GDM1 (cell line): ENCODE measurements around the gene ARHGAP24.
"Not testable (repeated sequence)": the region's sequence is repeated elsewhere in the genome, so short reads cannot be mapped to it uniquely, and the experiment has no call there.

Experiments
- DNase-seq: peaks from one replicate; lab custom pipeline; 2025; lab: John Stamatoyannopoulos, UW

Gene ARHGAP24

DNA sequence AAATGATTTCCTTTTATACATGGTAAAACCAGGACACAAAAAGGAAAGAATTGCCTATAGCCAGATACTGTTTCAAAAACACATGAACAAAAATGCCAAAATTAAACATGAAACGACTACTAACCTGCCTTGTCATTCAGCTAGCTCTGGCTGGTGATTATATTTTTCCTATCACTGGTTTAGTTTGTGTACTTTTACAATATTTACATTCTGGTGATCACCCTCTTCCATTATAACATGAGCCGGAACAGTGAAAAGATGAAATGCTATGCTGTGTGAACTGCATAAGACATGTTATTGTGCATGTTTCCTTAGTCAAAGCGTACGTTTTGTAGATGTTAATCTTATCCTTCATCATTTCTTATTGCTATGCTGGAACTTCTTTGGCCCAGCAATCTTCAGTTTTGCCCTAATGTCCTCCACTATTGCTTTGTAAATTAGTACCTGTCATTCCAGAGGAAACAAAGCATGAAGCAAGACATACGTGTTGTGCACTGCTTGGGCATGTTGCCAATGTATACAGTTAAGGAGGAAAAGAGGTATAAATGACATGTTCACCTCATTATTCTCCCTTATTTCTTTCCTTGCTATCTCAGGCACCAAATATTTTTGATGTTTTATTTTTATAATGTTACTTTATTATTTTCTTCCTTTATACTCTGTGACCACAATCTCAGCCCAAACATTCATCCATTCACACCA is 386.3 kb downstream of the ARHGAP24 start:
- no peak for DNase-seq

DNA sequence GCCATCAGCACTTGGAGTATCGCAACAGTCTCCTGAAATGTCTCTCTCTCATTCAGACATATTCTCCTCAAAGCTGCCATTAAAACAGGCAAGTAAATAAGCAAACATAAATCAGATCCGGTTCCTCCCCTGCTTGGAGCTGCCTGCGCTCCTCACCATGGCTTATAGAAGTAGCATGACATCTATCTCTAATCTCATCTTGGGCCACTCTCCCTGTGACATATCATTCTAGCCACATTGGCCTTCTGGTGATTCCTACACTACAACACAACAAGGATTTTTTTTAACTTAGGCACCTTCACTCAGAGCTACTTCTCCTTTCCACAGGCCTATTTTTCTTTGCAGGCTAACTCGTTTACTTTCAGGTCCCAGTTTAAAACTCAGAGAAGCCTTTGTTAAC is 387.9 kb downstream of the ARHGAP24 start:
- DNase-seq = no peak

DNA sequence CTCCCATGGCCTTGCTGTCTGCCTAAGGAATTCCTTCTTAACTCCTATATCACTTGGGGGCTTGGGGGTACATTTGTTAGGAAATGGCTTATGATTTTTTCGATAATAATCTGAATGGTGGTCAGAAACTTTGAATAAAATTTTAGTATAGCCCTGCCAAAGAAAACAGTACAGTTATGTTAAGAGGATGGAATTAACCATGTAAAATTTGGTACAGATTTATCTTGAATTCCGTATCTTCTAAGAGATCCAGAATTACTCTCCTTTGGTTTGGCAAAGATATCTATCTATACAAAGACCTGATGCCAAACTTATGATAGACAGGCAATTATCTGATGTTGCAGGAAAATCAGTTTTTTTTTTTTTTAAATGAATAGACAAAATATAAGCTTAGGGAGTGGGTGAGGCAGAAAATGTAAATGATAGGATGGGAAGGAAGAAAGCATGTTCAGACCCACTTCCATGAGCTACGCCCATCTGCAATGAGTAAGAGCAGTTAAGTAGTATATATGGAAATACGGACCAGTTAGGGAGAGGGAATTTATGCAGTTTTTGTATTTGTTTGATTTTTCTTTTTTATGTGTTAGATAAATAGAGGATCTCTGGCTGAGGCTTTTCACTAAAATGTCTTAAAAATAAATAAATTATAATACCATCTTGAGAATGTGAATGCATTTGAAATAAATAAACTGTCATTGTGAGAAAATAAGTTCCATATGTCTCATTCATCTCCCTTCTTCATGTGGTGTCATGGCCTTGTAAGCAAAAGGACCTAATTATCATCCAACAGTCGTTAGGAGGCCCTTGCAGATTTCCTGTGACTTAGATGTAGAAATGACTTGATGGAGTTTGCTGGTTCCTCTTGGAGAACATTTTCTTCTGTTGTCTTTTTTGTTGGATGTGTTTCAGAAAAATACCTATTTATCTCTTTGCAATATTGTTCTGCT is 389.6 kb downstream of the ARHGAP24 start:
- no peak for DNase-seq

DNA sequence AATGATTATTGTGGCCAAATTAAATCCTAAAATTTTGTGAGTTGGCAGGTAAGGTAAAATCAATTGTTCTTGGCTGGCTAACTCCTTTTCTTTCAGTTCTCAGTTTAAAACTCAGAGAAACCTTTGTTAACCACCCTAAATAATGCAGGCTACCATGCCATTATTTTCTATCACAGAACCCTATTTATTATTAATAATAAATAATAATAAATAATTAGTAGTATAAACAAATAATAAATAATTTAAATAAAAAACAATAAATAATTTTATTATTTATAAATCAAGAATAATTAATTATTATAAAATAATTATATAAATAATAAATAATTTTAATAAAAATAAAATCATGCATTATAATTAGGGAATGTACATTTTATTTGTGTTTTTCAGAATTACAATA is 390.3 kb downstream of the ARHGAP24 start:
- no peak for DNase-seq

DNA sequence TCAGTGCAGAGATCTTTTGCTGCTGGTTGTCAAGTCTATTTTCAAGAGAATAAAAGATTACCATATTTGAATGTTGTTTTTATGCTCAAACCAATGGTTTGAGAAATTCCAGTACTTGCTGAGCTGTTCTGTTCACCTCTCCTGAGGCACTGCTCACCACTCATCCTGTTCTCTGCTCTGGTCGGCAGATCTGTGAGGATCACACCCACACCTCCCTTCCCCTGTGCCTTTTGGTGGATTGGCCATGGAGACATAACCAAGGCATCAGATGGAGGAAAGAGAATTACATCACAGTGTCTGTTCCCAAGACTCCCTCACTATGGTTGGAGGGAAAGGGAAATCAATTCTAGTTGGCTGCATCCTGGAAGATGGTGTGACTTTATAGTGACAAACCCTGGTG is 391.6 kb downstream of the ARHGAP24 start:
- DNase-seq = no peak

DNA sequence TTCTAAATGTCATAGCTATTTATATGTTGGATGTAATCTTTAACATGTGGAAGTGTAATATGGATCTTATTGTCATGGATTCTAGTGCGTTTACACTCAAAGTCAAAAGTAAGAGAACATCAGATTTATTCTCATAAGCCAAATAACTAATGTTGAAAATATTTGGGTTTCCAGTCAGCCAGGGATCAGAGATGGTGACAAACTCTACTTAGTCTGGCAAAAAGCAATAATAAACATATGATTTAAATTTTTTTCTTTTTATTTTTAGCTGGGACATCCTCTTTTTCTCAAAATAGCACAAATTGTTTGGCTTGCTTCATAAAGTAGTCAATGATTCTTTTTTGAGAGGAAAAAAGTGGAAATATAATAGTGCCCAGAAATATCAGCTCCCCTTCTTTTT is 392.3 kb downstream of the ARHGAP24 start:
- DNase-seq = no peak

DNA sequence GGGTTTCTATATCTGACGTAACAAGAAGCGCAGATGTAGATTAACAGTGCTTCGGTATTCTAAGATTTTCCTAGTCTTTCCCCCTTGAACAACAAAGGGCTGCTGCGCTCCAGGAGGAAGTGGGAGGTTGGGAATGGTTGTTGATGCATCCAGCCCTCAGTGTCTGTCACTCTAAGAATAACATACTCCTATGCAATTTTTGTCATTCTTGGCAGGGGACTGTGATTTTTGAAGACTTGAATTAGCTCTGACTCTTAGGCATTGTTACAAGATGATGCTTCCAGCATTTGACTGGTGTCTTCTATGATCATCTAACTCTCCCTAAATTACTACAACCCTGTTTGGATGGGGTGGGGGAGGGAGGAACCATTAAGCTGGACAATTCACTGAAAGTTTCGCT is 394.2 kb downstream of the ARHGAP24 start:
- DNase-seq = no peak

DNA sequence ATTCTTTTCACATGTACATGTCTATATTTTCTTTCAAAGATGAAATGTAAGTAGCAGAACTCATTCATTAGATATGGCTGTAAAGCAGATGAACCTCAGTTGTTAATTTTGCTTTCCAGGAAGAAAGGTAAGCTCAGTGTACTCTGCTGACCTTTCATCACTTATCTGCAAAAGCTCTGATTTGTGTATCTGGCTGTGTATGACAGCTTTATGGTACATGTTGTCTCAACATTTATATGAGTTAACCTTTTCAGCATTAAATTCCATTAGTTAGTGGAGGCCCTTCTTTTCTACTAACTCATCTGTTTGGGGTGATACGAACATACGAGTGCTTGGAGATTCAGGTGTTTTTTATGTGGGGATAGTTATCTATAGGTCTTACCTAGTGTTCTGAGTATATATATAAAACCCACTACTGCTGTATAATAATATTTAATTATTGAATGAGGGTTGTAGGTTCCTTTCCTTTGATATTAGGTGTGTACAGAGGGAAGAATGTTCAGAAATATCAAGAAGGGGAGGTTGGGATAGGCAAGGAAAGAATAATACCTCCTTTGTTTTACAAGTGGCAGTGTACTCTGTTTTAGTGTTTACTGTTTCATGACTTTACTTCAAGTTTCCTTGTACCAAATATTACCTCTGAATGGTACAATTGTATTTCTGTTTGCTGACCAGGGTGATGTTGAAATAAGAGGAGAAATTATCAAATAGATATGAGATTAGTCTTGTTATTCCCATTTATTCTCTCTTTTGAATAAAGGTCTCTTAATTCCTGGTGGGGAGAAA is 395.5 kb downstream of the ARHGAP24 start:
- DNase-seq = no peak

DNA sequence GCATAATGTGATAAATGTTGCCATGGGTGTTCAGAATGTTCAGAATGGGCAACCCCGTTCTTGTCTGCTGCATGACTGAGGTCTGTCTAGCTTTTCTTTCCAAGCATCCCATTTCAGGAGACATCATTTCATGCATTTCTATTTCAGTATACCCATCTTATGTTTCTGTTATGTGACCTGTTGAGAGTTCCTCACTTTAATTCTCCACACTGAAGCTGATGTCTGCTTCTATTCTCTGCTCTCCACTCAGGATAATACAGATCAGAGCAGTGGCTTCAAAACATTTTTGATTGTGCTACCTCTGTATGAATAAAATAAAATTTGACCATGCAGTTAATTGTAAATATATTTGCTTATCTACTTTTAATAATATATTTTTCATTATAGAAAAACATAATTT is 398.6 kb downstream of the ARHGAP24 start:
- no peak for DNase-seq

DNA sequence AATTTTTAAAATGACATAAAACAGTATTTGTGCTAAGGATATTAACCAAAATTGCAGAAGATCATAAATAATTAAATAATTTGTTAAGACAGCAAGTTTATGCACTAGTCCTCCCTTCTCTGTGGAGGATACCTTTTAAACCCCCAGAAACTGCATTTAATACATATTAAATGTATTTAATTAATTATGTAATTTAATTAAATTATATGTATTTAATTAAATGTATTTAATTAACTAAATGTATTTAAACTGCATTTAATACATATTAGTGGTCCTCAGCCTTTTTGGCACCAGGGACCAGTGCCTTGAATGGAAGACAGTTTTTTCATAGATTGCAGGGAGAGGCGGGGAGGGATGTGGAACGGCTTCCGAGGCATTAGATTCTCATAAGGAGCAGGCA is 404.6 kb downstream of the ARHGAP24 start:
- no peak for DNase-seq

DNA sequence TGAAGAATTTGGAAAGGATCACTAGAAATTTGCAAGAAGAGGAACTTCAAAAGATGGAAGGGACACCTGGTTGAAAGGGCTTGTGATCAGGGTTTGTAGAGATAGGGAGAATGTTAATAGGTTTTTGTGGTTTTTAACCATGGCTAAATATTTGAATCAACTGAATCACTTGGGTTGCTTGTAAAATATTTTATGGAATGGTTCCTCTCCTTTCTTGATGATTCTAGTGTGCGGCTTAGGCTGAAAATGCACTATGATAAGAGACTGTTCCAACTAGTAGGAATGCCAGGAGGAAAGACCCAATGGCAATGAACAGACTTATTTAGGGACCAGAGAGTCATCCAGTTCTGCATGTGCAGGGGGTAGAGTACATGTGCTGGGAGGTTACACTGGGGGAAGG is 408.2 kb downstream of the ARHGAP24 start:
- DNase-seq = no peak

DNA sequence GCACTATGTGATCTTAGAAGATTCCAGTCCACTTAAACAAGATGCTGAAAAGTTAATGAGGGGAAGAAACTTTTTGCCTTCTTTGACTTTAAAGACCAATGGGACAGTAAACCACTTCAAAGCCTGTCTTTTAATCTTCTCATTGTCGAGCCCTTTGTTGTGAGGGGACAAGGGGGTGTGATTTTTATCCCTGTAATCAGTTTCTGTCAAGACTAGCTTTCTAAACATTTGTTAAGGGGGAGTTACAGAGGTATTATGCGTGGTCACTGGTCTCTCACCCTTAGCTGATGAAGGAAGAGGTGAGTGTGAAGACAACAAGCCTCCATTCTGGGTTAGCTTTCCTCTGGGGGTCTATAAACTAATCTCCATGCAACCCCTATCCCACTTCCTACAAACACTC is 409.3 kb downstream of the ARHGAP24 start:
- no peak for DNase-seq

DNA sequence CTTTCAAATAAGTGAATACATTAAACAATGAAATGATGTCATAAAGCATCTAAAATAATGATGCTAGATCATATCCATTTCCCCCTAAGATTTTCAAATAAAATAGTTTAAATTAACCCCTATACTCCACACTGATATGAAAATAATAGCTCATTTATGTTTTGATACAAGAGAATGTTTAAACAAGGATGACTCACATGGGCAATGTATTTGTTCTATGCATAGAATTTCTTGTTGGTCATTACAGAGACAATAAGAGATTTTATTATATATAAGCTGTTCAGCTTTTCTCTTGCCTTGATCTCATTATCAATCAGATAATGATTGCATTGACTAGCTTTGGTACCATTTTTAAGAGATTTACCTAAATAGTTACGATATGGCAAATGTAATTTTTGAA is 411.7 kb downstream of the ARHGAP24 start:
- no peak for DNase-seq

DNA sequence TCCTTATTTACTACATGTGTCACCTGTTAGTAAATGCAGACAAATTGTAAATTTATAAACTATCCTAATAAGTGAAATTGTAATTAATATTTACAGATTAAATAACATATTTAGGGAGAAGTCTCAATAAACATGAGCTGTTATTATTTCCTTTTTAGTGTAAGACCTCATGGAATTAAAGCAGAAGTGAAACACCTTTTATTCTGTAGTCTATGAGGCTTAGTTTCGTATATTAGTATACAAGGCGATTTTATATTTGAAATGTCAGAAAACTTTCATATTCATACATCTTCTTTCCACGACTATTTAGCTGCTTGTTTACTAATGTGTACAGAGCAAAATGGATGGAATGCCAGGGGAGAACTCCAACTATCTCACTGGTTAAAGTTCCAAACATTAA is 414.4 kb downstream of the ARHGAP24 start:
- no peak for DNase-seq

DNA sequence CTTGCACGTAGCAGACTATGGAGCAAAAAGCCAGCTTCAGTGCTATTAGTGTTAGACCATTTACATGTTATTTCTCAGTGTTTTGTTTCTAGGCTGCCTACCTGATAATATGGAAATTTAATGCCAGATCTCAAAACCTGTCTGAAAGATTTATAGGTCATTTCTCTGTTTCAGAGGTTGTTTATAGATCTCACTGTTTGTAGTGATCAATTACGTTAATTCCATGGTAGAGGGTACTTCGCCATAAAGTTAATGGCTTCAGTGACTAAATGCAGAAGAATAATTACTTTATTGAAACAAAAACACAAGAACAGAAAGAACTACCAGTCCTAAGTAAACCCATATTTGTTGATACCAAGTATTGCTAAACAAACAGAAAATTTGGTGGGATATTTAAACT is 420.8 kb downstream of the ARHGAP24 start:
- DNase-seq = no peak

DNA sequence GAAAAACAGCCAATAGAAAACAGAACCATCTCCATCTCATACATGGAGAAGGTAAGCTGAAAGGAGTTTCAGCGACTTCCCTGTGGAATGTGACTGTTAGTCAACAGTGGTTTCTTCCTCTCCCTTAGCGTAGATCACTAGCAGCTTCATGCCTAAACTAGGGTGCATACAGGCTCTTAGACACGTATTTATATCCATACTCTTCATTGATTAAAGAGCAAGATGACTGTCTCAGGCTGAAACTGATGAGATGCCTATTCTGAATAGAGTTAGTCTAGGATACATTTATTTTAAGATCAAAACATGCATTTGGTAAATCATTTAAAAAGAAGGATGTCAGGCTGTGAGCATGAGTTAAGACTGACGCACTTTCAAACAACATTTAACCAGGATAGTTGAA is 423.3 kb downstream of the ARHGAP24 start:
- no peak for DNase-seq

DNA sequence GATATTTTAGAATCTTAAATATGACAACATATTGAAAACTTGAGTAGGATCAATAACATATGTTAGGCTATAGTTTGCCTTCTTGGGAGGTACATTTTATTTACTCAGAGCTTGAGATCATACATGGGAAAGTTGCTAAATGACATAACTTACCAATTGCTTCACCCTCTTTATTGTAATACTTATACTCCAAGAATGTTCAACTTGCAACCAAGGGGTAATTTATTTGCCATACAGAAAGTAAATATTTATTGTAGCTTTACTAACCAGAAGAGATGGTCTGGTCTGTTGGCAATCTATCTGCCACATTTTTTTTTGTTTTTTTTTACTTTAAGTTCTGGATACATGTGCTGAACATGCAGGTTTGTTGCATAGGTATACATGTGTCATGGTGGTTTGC is 426.6 kb downstream of the ARHGAP24 start:
- DNase-seq = no peak

DNA sequence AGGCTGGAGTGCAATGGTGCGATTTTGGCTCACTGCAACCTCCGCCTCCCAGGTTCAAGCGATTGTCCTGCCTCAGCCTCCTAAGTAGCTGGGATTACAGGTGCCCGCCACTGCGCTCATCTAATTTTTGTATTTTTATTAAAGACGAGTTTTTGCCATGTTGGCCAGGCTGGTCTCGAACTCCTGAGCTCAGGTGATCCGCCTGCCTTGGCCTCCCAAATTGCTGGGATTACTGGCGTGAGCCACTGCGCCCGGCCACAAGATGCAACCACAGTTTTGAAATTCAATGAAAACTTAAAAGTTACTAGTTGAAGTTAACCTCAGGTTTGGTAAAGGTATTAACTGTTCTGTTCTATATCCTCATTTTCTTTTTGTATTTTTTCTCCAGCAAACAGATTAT is 427.7 kb downstream of the ARHGAP24 start:
- not testable (repeated sequence) for DNase-seq

DNA sequence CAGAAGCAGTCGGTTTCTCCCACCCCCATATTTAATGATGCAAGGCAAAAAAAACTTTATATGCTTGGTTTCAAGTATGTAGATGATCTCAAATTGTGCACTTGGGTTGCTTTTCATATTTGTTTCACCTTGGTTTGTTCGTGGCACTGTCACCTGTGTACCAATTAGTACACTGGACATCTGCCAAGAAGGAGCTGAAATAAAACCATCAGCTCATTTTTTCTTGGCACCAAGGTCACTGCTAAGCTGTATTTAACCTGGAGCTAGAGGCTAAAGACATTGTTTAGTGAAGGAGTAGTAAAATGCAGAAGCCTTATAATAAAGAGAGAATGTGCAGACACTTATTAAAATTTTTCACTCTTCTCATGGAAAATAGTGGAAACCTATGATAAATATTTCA is 430.8 kb downstream of the ARHGAP24 start:
- no peak for DNase-seq

DNA sequence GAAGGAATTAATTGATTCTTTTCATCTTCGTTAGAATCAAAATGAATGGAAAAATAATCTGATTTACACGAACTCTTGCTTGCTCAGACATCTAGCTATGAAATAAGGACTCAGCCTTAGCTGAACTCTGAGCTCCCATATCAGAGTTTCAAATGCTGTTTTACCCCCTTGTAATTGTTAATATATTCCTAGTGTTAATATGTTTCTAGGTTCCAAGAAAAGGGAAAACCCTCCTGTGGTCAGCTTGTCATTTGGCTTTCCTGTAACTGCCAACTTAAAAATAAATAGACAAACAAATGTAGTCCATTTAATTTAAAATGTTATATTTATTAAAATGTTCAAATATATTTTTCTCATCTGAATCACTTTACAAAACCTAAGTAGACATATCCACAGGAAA is 432.1 kb downstream of the ARHGAP24 start:
- no peak for DNase-seq

DNA sequence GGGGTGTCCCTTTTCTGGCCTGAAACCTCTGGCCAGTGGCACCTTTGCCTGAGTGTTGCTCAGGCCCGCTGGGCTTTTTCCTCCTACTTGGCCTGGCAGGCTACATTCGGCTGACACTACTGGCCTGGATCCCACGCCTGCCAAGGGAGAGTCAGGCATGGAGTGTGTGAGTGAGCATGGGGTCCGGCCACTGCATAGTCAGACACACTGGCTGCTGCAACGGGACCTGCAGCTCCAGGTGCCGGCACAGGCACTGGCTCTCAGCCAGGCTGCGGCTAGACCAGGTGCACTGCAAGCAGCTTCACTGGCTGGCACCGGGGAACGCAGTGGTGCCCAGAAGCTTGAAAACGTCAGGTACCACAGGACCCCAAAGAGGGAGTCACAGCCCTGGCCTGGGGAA is 434.9 kb downstream of the ARHGAP24 start:
- no peak for DNase-seq

DNA sequence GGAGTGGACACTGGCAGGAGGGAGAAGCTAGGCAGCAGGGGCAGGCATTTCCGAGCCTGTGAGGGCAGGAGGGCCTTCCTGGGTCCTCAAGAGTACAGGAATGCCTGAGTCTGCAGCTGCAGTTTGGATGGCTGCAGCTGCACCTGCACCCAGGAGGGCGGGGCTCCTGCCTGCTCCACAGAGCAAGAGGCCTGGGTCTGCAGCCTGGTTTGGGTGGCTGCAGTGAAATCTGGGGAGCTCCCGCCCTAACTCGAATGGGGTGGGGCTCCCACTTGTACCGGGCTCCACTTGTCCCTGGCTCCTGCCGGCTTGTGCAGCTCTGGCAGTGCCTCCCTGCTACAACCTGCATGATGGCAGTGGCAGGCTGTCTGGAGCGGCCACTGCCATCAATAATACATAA is 436.0 kb downstream of the ARHGAP24 start:
- DNase-seq = no peak
